HuH-7 (cell line): ENCODE data around the gene OR6K6.

Source experiments
- DNase-seq: peaks from one replicate; pipeline ENCODE4 v3.0.0; 2011; ENCODE audit warnings: low spot score

The OR6K6 gene

GRCh38 chr1:158803678-158804077 is 49.2 kb downstream of the OR6K6 start:
- DNase-seq, result no peak
